Activated T-cell treated with anti-CD3 and anti-CD28 coated beads for 24 hours (primary cell): Measurements from ENCODE around the gene LHPP.

Source experiments
- DNase-seq: peaks from one replicate; pipeline ENCODE4 v3.0.0-alpha.2; 2020; ENCODE audit warnings: low read depth

The LHPP gene

DNA sequence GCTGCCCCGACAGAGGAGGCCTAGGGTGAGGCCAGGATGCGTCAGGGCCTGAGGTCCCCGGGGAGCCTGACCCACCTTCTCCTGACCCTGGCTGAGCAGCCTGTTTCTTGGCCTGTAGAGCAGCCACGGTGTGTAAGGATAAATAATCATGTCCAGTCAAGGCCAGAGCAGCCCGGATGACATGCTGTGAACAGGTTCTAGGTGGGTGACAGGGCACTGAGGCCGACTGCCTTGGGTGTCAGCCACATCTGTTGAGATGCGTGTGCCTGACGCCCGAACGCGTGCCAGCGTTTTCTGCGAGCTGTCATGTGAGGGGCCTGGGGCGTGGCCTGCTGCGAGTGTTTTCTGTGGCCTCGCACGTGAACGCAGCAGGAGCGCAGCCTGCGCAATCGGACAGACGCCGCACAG lies 164.2 kb downstream of the LHPP start:
- DNase-seq: no peak

- peak; percentile 42 for DNase-seq
Measured at GRCh38 chr10:124626759-124627380, 165.2 kb downstream of the LHPP start.

- DNase-seq: no peak
Measured at GRCh38 chr10:124627866-124628675, 166.4 kb downstream of the LHPP start.

- no peak for DNase-seq
Measured at GRCh38 chr10:124628676-124629021, 167.0 kb downstream of the LHPP start.

GRCh38 chr10:124629415-124629814 lies 167.8 kb downstream of the LHPP start:
- no peak for DNase-seq

- DNase-seq: no peak
Measured at GRCh38 chr10:124629842-124630241, 168.2 kb downstream of the LHPP start.

DNA sequence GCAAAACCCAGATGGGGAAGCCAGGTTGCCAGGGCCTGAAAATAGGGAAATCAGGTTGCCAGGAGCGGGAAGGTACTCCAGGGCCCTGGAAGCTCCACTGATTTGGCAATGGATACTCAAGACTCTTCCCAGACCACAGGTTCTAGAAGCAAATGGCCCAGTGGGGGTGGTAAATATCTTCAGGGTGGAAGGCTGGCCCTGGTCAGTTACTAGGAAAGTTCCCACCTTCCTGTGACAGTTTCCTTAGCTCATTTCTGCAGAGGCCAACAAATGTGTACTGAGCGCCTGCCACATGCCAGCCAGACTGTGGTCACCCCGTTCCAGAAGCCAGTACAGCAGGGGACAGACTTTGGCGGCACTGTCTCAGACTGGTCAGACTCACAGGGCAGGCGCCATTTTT lies 168.9 kb downstream of the LHPP start:
- no peak for DNase-seq

DNA sequence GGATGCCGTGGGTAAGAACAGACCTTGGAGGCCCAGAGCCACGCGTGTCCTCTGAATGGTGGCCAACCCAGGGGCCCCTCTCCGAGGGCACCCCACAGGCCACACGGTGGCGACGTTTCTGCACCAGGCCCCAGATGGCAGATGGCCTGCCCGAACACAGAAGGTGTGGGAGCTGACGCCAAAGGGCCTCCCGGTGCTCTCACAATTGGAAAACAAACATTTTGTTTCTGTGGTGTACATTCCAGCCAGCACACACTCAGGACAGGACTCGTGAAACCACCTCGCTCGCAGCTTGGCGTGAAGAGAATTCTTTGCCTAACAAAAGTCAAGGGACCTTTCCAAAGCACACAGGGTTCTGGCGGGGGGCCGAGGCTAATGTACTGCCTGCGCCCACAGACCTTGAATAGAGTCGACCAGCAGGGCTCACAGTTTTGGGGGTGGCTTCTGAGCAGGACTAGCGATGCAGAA lies 170.5 kb downstream of the LHPP start:
- no peak for DNase-seq

GRCh38 chr10:124632566-124632965 lies 170.9 kb downstream of the LHPP start:
- no peak for DNase-seq

GRCh38 chr10:124636271-124636995 lies 174.8 kb downstream of the LHPP start:
- DNase-seq: no peak

DNA sequence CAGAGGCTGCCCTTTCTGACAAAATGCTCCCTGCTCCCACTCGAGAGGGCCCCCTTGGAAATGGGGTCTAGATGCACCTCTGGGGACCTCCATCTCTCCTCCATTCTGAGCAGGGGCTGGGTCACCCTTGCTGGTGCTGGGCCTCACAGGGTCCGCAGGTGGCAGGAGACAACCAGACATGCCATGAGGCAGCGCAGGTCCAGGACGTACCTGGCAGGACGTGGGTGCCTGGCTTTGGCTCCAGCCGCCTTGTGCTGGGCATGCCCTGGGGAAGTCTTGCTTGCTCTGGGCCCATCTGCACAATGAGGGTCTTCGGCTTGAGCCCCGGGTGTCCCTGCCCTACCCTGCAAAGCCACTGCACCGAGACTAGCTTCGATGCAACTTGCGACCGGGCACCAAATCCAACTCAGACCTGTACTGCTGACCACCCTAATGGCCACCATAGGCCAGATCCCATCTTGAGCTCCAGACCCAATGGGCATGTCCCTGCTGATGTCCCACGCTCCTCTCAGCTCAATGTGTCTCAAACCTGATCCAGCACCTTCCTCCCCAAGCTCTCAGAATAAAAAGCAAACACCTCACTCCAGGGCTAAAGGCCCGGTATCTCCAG lies 175.6 kb downstream of the LHPP start:
- DNase-seq: no peak

GRCh38 chr10:124637746-124638145 lies 176.1 kb downstream of the LHPP start:
- DNase-seq: no peak

GRCh38 chr10:124639206-124639605 lies 177.6 kb downstream of the LHPP start:
- no peak for DNase-seq

GRCh38 chr10:124639646-124640045 lies 178.0 kb downstream of the LHPP start:
- no peak for DNase-seq

- no peak for DNase-seq
Measured at GRCh38 chr10:124640056-124640455, 178.4 kb downstream of the LHPP start.

- DNase-seq: no peak
Measured at GRCh38 chr10:124640538-124641231, 179.1 kb downstream of the LHPP start.

DNA sequence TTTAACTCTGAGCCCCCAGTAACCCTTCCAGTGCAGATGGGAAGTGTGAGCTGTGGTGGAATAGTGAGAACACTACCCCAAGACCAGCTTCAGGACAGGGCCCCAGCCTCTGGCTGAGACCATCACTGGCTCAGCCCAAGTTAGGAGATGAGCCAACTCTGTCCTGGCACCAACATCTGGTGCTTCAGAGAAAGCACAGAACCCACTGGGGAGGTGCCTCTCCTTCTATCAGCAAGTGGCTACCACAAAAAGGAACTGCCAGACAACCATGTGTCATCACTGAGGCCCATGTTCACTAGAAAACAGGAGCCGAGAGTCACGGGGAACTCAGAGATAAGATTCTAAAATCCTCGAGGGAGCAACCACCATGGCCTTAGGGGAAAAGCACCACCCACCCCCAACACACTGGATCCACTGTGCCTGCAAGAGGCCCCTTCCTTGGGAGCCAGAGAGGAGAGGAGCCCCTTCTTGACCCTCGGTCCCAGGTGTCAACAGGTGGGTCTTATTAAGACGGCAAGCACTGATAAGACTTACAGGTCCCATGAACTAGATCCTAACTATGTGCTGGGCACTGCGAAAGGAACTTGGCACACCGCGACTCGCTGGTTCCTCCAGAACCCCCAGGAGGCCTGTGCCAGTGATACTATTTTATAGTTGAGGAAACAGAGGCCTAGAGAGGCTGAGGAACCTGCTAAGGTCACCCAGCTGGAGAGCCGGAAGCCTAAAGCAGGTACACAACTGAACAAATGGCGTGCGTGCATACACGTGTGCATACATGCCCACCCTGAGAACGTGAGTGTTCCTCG lies 179.9 kb downstream of the LHPP start:
- DNase-seq: no peak

DNA sequence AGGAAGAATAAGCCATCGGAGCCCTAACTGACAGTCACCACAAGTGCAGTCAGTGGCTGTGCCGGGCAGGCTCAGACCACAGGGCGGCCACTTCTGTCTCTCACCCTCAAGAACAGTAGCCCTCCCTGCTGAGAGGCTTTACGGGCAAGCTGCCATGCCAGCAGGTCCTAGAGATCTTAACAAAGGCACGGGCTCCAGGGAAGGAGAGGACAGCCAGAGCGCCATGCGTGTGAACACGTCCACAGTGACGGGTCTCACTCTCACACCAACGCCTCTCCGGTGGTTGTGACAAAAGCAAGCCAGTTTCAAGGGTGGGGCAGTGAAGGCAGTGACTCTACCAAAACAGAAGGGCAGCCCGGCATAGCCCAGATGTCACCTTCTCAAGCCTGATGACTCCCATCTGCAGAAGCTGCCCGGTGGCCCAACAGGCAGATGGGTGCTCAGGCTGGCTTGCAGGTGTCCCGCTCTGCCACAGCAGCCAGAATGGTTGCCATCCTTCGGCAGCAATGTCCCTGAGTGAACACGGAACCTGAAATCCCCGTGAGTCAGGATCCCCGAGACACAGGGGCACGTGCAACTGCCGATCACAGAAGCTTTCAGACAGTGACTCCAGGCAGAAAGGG lies 180.6 kb downstream of the LHPP start:
- no peak for DNase-seq

GRCh38 chr10:124643330-124644009 lies 181.8 kb downstream of the LHPP start:
- no peak for DNase-seq

GRCh38 chr10:124644236-124644635 lies 182.6 kb downstream of the LHPP start:
- DNase-seq: no peak
